GM18519 (cell line): Measurements from ENCODE around the gene PEX16.

Source experiments
- ATAC-seq: cut with Tn5 transposase; IDR thresholded peaks from one replicate; pipeline ENCODE4 v1.9.1; 2021; ENCODE audit warnings: mild to moderate bottlenecking, moderate library complexity; ENCODE audit not compliant: unreplicated experiment, low FRiP score

The PEX16 gene

GRCh38 chr11:45880772-45881570 is 36.7 kb downstream of the PEX16 start:
- ATAC-seq = no peak

GRCh38 chr11:45879803-45880686 is 37.6 kb downstream of the PEX16 start:
- no peak for ATAC-seq

DNA sequence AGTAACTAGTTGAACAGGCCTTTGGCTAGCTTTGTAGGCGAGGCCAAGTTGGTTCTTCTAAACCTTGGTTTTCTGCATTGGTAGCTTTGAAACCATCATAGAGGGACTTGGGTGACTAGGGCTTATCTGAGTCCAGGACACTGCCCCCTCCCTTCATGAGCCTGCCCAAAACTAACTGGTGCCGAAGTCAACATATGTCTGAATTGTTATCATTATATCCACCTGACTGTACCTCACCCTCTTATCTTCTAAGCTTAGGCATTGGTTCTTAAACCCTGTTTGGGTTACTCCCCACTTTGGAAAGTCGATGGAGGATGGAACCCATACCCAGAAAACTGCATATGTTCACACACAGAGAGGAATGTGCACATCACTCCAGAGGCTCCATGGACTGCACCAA is 39.8 kb downstream of the PEX16 start:
- ATAC-seq = no peak

- no peak for ATAC-seq
Observed at GRCh38 chr11:45877221-45877620, 40.5 kb downstream of the PEX16 start.

GRCh38 chr11:45876401-45876800 is 41.3 kb downstream of the PEX16 start:
- ATAC-seq = no peak

DNA sequence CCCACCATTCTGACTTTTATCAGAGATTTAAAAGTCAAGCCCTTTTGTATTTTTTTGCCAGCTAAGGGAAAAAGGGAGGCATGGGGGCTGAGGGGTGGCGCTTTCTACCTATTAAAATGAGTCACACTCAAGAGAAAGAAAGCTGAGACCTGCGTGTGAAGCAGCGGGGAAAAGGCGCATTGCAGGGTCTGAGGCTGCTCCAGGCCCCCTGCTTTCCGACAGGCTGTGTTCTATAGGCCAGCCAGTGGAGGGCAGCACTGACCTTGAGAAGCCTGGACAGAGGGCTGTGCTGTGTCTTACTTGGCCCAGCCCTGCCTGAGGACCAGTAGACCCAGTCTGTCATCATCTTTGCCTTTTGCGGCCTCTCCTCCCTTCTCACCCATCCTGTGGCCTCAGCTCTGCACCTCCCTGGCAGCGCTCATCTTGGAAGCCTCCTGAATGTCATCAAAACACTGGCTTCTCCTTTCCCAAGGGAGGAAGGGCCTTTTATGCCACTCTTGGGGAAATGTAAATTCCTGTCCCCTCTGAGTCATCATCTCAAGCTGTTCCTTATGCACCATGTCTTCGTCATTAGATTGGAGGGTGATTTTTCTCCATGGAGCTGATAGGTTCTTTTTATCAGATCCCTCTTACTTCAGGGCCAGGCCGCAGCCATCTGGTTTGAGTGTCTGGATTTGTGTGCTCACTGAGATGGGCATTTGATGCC is 44.9 kb downstream of the PEX16 start:
- ATAC-seq = no peak

GRCh38 chr11:45871638-45872037 is 46.0 kb downstream of the PEX16 start:
- ATAC-seq = no peak

DNA sequence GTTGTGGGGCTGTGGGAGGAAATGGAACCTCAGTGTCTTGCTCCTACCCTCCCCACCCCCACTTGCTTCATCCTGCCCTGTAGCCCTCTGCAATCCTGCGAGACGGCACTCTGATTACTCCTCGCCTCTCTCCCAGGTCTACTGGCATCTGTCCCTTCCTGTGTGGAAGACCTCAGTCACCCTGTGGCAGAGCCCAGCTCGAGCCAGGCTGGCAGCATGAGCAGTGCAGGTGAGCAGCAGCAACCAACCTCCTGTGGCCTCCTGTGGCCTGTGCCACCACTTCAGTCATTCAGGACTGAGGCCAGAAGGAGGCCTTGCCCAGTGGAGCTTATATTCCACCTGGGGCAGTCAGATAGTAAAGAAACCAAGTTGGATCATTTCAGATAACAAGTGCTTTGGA is 47.0 kb downstream of the PEX16 start:
- ATAC-seq = no peak

GRCh38 chr11:45869551-45869950 is 48.1 kb downstream of the PEX16 start:
- no peak for ATAC-seq

DNA sequence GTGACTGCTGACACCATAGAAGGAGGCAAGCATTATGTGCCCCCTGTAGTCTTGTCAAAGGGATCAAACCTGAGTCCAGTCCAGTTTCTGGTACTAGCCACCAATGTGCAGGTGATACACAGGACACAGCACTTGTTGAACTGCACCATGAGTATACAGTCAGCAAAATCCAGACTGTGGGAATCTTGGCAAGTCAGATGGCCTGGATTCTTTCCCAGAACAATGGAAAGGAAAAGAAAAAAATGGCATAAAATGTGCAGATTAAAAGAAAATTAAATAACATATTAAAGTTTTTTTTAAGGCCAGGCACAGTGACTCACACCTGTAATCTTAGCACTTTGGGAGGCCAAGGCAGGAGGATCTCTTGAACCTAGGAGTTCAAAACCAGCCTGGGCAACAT is 53.6 kb downstream of the PEX16 start:
- no peak for ATAC-seq

GRCh38 chr11:45860764-45861510 is 56.7 kb downstream of the PEX16 start:
- no peak for ATAC-seq

GRCh38 chr11:45860348-45860747 is 57.3 kb downstream of the PEX16 start:
- no peak for ATAC-seq
